Measurements from ENCODE around the gene ZDHHC4.

ZDHHC4 gene

GRCh38 chr7:6551016-6551511, 26.2 kb upstream of the ZDHHC4 start, which contains the start of gene GRID2IP:
GRID2IP (minus strand) TSS chr7:6551461; CDS start chr7:6551436, 25 bp downstream.
- H3K27ac ChIP-seq = no peak within 1 kb of the TSS
- no peak within 1 kb of the TSS for H3K4me3 ChIP-seq
- TF ChIP-seq CTCF (IDR thresholded peaks at IDR 0.05) = no peak
- DNase-seq (ENCODE audit: low spot score) = no peak

GRCh38 chr7:6553448-6554044, 23.7 kb upstream of the ZDHHC4 start:
- no peak overlapping the region for H3K27ac ChIP-seq
- no peak for DNase-seq (ENCODE audit: low spot score)
- TF ChIP-seq CTCF (IDR thresholded peaks at IDR 0.05) = no peak
- no peak overlapping the region for H3K4me3 ChIP-seq

- no peak for DNase-seq (ENCODE audit: low spot score)
- Histone ChIP-seq H3K4me3 (no peak overlapping the region), H3K27ac (no peak overlapping the region)
- TF ChIP-seq CTCF (IDR thresholded peaks at IDR 0.05) = no peak
These were observed 22.4 kb upstream of the ZDHHC4 start for GRCh38 chr7:6554848-6555247.

- no peak overlapping the region for H3K4me3 ChIP-seq
- TF ChIP-seq CTCF (IDR thresholded peaks at IDR 0.05) = no peak
- H3K27ac ChIP-seq = no peak overlapping the region
- DNase-seq (ENCODE audit: low spot score) = no peak
These were observed 21.1 kb upstream of the ZDHHC4 start for GRCh38 chr7:6556196-6556595.

GRCh38 chr7:6558837-6559236, 18.4 kb upstream of the ZDHHC4 start:
- no peak for DNase-seq (ENCODE audit: low spot score)
- H3K4me3 ChIP-seq = no peak overlapping the region
- no peak for TF ChIP-seq CTCF (IDR thresholded peaks at IDR 0.05)

GRCh38 chr7:6559896-6560295, 17.4 kb upstream of the ZDHHC4 start:
- Histone ChIP-seq H3K4me3 (no peak overlapping the region), H3K27ac (no peak overlapping the region)
- no peak for TF ChIP-seq CTCF (IDR thresholded peaks at IDR 0.05)
- DNase-seq (ENCODE audit: low spot score) = no peak

More at GRCh38 chr7:6558837-6559236, 18.4 kb upstream of the ZDHHC4 start:
- no peak overlapping the region for H3K27ac ChIP-seq

GRCh38 chr7:6562106-6562505, 15.1 kb upstream of the ZDHHC4 start:
- DNase-seq (ENCODE audit: low spot score) = no peak
- TF ChIP-seq CTCF (IDR thresholded peaks at IDR 0.05) = no peak
- Histone ChIP-seq H3K27ac (no peak overlapping the region), H3K4me3 (no peak overlapping the region)

All from coronary artery (tissue), 2 donors.